Measurements from ENCODE around the gene NBPF26.
"Not testable (repeated sequence)": the region's sequence is repeated elsewhere in the genome, so short reads cannot be mapped to it uniquely, and the experiment has no call there.

- not testable (repeated sequence) for TF ChIP-seq SIX5 (IDR thresholded peaks at IDR 0.05; ENCODE audit: low read depth, low read length); POLR2AphosphoS5 (IDR thresholded peaks at IDR 0.05; ENCODE audit: low read depth, low read length); SP2 (IDR thresholded peaks at IDR 0.05; ENCODE audit: low read length); POLR2A (IDR thresholded peaks at IDR 0.05; ENCODE audit: control extremely low read depth in 1 of 2, low read depth in 2 of 2, low read length in 2 of 2); EP300 (IDR thresholded peaks at IDR 0.05; ENCODE audit: borderline replicate concordance in 1 of 2, low read depth in 2 of 2, low read length in 2 of 2); ZNF274 (IDR thresholded peaks at IDR 0.05; ENCODE audit: borderline replicate concordance, extremely low read depth, low read length); EZH2 (IDR thresholded peaks at IDR 0.05; ENCODE audit: low read depth, low read length, severe bottlenecking); USF2 (IDR thresholded peaks at IDR 0.05; ENCODE audit: low read length)
- TF ChIP-seq, protein P1, sequence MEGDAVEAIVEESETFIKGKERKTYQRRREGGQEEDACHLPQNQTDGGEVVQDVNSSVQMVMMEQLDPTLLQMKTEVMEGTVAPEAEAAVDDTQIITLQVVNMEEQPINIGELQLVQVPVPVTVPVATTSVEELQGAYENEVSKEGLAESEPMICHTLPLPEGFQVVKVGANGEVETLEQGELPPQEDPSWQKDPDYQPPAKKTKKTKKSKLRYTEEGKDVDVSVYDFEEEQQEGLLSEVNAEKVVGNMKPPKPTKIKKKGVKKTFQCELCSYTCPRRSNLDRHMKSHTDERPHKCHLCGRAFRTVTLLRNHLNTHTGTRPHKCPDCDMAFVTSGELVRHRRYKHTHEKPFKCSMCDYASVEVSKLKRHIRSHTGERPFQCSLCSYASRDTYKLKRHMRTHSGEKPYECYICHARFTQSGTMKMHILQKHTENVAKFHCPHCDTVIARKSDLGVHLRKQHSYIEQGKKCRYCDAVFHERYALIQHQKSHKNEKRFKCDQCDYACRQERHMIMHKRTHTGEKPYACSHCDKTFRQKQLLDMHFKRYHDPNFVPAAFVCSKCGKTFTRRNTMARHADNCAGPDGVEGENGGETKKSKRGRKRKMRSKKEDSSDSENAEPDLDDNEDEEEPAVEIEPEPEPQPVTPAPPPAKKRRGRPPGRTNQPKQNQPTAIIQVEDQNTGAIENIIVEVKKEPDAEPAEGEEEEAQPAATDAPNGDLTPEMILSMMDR (IDR thresholded peaks at IDR 0.05; ENCODE audit: control extremely low read depth in 1 of 3, insufficient read depth in 1 of 3, low read depth in 1 of 3, low read length in 3 of 3) = not testable (repeated sequence)
Measured at GRCh38 chr1:120769090-120769489, 45.3 kb downstream of the NBPF26 start.
